GM23248 (cell line): ENCODE measurements around the gene PTCH2.

Experiments used
- EZH2 ChIP-seq: fragments of 200-600 bp; sonication (generic); IDR thresholded peaks from 2 replicates; pipeline ENCODE4 v1.6.1; 2018; ENCODE audit warnings: antibody characterized with exemption, mild to moderate bottlenecking; ENCODE audit not compliant: insufficient read depth, poor library complexity, severe bottlenecking
- EZH2phosphoT487 ChIP-seq: fragments of 200-600 bp; sonication (generic); IDR thresholded peaks from 2 replicates; pipeline ENCODE4 v1.6.1; 2018; ENCODE audit warnings: antibody characterized with exemption, moderate library complexity, mild to moderate bottlenecking, low read depth; ENCODE audit not compliant: insufficient read depth

DNA sequence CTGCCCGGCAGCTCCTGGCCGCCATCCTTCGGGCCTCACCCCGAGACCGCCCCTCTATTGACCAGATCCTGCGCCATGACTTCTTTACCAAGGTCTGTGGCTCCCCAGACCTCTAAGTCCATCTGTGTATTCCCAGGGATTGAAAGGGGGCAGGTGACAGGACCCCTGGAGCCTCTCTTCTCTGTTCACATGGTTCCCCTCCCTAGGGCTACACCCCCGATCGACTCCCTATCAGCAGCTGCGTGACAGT is 40.1 kb downstream of the PTCH2 start:
- no peak for TF ChIP-seq EZH2
- no peak for TF ChIP-seq EZH2phosphoT487
